D341Med (cell line): ENCODE measurements around the gene ELOVL6.
A peak's percentile ranks its signal among the peaks of the same experiment; 100 is the strongest.
"Not testable (repeated sequence)": the region's sequence is repeated elsewhere in the genome, so short reads cannot be mapped to it uniquely, and the experiment has no call there.

ENCODE experiments used
- DNase-seq: peaks from one replicate; pipeline ENCODE4 v3.0.0; 2012; ENCODE audit warnings: low spot score

Gene ELOVL6

DNA sequence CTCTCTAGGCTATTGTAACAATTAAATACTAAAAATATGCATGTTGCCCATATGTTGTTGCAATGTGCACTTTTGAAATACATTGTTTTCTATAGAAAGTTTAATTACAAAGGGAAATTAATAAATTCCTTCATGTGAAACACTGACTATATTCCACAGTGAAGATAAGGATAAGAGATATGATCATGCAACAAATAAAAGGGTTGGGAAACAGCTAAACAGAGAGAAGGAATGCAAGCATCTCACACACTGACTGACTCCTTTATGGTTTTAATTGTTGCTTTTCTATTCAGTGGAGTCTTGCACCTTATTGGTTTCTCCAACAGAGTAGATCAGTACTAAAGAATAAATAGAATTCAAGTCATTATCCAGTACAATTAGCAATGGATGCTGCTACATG lies 37.8 kb downstream of the ELOVL6 start:
- no peak for DNase-seq

DNA sequence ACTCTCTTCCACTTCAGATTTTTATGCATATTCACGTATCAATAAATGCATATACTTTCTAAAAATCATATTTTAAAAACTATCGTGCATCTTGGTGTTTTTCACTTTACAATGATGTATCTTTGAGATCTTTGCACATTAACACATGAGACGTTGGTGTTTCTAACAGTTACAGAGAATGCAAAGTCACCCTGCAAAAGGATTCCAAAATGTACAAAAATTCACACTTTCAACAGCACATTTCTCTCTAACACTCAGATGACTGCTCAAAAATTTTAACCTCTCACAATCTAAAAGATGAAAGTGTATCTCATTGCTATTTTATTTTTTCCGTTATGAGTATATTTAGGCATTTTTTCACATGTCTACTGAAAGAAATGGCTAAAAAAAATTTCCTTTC lies 38.9 kb downstream of the ELOVL6 start:
- DNase-seq: no peak

DNA sequence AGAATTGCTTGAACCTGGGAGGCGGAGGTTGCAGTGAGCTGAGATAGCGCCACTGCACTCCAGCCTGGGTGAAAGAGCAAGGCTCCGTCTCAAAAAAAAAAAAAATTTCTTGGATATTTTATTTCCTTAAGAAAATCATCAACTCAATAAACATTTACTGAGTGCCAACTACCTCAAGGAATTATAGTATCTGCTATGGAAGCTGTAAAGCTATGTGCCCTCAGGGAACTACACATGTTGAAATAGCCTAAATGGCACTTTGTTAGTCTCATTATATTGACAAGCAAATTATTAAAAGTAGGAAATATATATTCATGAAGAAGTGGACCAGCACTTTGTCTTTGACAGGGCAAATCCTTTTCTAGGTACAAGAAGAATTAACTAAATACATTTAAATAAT lies 40.8 kb downstream of the ELOVL6 start:
- no peak for DNase-seq

DNA sequence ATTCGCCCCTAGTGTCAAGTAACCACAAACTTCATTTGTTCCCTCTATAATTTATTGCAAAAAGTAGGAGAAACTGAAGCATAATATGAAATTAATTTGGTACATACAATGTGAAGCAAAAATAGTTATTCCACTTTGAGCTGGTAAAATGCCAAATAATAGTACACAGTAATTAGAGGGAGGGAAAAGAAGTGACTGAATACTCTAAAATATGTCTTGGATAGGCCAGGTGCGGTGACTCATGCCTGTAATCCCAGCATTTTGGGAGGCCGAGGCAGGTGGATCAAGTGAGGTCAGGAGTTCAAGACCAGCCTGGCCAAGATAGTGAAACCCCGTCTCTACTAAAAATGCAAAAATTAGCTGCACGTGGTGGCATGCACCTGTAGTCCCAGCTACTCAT lies 41.2 kb downstream of the ELOVL6 start:
- DNase-seq: not testable (repeated sequence)

DNA sequence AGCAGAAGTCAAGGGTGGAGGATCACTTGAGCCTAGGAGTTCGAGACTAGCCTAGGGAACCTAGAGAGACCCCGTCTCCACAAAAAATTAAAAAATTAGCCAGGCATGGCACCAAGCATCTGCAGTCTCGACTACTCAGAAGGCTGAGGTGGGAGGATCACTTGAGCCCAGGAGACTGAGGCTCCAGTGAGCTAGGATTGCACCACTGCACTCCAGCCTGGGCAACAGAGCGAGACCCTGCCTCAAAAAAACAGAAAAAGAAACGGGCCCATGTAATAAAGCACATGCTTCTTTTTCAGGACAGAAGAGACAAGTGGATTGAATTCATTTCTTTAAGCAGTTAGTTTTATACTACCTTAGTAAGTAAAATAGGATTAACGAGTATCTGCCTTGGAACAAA lies 42.0 kb downstream of the ELOVL6 start:
- DNase-seq: no peak

DNA sequence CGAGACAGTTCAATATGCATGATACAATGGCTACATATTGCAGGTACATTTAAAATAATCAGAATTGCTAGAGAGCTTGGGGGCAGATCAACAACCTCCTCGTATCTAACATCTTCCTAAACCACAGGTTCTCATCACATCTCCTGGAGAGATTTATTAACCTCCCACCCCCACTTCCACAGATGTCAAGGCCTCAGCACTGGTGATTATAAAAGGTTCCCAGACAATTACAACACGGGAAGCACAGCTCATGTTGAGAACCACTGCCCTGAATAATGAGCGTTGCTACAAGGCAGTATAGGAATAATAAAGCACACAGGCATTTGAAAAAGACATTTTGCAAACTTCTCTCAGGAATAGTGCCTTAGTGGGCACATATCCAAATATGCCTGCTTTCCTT lies 42.8 kb downstream of the ELOVL6 start:
- no peak for DNase-seq

DNA sequence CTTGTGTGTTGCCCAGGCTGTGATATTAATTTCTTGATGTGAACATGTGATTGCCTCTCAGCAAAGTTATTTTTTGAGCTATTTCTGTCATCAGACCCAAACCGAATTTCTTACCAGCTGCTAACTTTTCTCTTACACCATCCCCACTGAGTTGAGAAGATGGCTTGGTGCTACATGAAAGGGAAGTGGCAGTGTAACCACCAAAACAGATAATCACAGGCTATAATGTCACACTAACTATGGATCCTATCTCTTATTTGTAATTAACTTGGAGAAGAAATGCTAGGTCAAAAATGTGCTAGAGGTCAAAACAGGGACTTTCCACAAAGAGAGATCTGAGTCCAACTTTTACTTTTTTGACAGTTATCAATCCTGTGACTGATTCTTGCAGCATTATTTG lies 43.8 kb downstream of the ELOVL6 start:
- DNase-seq: no peak

DNA sequence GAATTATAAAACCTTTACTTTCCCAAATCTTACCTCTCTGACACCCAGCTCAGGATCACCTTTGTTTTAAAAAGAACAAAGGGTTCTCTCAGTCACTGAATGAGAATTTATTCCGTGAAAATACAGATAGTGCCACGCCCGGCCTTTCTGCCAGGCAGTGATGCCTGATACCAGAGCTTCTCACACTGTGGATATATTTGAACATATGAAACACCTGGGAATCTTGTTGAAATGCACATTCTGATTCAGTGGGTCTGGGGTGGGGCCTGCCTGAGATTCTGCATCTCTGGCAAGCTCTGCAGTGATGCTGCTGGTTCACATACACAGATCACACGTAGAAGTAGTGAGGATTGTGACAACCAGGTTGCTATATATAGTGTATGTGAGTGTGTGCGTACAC lies 46.0 kb downstream of the ELOVL6 start:
- DNase-seq: no peak

DNA sequence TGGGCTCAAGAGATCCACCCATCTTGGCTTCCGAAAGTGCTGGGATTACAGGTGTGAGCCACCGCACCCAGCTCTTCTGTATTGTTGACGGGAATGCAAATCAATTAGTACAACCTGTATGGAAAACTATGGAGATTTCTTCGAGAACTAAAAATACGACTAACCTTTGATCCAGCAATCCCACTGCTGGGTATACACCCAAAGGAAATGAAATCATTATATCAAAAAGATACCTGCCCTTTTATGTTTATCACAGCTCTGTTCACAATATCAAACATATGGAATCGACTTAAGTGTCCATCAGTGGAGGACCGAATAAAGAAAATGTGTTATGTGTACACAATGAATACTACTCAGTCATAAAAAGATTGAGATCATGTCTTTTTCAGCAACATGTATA lies 49.3 kb downstream of the ELOVL6 start:
- DNase-seq: no peak

DNA sequence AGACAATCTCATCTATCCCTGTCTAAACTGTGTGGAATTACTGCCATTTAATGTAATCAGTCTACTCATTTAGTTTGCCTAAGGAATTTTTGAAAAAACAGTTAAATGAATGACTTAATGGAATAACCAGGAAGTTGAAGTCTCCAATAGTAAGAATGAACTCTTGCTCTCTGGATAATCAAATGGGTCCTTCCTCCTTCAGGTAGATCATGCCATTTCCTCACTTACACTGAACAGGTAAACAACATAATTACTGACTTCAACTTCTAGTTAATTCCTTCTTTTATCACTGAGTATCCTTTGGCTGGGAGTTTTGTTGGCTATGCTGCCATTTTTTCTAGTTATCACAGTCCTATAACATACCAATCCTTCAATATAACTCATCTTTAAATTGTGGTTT lies 56.0 kb downstream of the ELOVL6 start:
- DNase-seq: no peak

DNA sequence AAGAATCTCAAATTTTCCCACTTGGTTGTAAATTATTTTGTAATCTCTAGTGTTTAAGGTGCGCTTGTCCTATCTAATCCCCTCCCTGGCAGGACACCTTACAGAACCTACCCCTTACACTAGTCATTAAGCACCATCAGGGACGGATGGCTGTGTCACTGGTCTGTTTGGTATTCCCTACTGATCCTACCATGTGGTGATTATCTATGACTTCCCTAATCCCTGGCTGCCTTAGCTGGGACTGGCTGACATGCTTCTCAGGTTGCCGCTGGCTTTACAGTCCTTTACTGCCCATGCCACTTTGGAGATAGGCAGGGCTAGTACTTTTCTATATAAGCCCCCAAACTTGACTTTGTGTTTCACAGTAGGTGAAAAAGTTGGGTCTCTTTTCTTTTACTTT lies 58.6 kb downstream of the ELOVL6 start:
- DNase-seq: peak; percentile 27

DNA sequence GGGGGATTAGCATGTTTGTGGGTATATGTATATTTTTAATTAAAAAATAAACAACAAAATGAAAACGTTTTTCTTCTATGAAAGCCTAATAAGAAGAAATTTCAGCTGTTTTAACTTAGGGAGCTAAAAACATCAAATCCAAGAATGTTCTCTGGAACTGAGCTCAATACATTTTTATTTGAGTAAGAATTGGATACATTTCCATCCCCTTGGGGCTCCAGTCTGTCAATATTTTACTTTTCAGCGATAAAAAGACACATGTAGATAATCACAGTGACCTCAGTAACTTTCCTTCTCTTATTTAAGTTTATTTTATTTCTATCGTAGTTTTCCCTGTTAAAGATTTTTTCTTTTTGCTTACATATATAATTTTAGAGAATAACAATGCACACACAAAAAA lies 59.3 kb downstream of the ELOVL6 start:
- no peak for DNase-seq

DNA sequence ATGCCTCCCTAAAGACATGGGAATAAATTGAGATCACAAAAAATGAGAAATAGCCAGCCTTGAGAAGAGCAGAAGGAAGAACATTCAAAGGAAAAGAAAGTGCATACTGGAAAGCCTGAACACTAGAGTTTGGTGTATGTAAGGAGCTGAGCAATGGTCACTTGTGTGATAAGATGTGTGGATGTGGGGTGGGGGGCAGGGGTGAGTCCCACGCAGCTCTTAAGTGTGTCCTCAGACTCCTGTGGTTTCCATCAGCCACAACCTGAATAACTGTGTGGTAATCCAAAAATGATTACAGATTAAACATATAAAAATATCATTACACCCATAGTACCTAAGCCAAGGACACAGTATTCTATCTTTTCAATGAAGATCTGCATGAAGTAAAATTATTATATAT lies 59.9 kb downstream of the ELOVL6 start:
- no peak for DNase-seq

DNA sequence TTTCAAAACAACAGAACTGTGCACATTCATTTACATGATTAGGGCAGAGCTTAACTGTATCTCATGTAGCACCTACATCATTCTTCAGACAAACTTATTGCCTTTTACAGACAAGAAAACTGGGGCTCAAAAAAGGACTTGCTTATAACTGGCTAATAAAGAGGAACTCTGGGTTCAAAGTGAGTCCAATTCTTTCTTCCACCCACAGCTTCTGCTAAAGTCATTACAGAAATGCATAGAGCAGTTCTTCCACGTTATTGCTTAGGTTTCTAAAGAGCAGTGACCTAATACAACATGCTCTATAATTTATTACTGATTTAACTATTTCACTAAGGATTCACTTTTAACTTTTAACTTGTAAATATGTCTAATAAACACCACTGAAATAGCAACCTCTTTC lies 60.6 kb downstream of the ELOVL6 start:
- no peak for DNase-seq

DNA sequence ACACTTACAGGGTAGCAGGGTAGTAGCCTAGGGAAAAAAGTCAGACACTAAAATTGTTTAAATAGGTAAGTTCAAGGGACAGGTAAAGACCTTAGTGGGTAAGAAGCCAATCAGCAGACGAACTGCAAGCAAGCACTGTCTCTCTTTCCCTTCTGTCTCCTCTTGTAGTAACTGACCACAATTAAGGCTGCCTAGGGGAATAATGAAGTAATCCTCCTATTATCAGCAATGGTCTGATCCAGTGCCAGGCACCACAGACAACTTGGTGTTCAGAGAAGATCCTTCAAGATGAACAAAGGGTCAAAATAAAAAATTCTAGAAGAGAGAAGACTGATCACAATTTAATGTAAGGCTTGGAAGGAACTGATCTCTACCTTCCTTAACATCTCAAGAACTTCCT lies 62.9 kb downstream of the ELOVL6 start:
- no peak for DNase-seq

DNA sequence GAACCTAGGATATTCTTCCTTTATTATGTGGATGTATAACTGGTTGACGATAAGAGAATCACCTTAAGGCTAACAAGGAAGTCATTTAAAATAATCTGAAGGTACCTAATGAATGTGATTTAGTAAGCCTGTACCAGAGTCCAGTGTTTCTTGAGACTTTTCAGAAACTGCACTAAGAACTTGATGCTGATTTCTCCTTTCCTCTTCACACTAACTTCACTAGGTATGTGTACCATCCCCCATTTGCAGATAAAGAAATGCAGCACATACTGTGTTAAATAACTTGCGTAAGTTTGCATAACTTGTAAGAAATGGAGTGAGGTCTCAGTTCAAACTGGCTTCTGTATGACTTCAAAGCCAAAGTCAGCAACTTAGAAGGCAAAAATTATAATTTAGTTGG lies 63.3 kb downstream of the ELOVL6 start:
- DNase-seq: no peak

DNA sequence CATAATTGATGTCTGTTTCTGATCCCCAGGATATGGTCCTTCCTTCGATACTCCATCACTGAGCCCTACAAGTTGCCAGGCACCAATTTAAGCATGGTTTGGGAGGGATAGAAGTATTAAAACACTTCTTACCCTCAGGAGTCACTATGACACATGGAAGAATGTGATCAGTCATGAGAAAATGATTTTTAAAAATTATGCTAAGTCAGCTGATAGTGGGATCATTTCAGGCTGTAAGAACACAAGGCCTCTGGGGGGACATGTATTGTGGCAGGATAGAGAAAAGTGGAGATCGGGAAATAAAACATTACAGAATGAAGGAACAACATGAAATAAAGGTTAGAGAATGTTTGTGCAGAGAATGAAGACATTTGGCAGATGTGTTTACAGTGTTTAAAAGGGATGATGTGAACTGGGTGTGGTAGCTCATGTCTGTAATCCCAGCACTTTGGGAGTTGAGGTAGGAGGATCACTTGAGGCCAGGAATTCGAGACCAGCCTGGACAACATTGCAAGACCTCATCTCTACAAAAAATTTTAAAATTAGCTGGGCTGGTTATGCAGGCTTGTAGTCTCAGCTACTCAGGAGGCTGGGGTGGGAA lies 64.0 kb downstream of the ELOVL6 start:
- no peak for DNase-seq

DNA sequence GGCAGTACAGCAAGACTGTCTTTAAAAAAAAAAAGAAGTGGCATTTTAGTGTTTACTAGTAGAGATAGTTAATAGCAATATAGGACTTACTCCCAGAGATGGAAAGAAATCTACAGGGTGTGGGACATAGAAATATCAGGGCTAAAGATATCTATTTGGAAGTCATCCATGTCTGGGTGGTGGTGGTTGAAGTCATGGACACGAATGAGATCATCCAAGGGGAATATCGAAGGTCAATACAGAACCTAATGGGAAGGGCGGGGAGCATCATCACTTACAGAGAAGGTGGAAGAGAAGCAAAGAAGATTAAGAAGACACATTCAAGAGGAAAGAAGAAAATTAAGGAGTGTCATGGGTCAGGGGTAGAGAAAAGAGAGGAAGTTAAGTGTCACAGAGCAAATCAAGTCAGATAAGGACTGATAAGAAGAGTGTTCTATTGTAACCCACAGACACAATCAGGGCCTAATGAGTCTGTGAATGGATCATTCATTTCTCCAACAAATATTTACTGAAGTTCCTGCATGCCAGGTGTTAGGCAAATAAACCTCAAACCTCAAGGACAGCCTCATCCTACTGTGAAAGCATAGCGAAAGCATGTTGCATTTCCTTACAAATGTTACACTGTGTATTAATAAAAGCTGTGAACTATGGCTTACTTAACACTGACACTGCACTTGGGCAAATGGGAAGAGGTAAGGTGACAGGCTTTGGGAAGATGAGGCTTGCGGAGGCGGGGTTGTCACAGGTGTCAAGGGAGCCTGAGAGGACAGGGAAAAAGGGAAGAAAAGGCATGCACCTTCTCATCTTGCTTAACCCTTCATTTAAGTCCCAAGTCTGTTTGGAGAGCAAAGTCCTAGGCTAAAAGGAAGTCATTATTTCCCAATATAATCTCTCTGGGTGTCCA lies 65.3 kb downstream of the ELOVL6 start:
- no peak for DNase-seq

DNA sequence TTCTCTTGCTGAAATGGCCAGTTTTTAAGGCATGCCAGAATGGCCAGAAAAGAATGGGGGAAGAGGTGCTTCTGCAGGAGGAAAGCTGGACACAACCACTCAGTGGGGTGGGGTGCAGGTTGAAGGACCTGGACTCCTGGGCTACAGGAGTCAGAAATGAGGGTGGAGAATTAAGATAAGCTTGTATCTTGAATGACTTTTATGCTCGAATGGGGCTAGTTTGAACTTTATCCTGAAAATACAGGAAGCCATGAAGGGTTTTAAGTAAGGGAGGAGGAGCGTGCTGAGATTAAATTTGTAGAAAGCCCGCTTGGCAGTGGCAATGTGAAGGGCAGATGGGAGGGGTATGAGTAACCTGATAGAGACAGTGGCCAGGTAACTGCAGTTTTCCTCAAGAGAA lies 66.5 kb downstream of the ELOVL6 start:
- no peak for DNase-seq

DNA sequence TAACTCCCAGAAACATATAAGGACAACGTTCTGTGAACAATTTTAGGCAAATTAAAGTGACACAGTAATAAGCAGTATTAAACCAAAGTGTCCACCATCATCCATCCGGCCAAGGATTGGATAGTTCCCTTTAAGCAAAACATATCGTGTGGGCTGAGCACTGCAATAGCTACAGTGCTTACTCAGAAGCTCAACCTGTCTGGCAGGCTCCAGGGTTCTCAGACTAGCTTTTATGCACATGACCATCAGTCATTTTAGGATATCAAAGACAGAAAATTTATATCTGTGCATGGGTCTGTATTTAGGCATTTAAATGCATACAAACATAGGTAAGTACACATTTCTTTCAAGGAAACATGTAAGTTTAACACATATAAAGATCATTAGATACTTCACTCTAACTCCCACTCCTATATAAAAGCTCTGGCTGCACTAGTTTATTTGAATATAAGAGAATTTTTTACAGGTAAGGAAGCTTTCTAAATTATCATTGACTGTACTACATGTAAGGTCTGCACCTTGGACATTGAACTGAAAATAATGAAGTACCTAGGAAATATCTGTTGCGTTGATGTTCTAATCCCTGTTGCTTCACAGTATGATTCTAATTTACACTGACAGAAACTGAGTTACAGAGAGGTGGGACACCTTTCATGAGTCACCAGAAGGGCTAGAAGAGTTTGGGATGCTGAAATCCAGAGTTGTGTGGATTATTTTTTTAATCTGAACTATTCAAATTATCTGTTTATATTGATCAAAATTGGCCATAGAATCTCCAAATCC lies 67.6 kb downstream of the ELOVL6 start:
- DNase-seq: no peak

DNA sequence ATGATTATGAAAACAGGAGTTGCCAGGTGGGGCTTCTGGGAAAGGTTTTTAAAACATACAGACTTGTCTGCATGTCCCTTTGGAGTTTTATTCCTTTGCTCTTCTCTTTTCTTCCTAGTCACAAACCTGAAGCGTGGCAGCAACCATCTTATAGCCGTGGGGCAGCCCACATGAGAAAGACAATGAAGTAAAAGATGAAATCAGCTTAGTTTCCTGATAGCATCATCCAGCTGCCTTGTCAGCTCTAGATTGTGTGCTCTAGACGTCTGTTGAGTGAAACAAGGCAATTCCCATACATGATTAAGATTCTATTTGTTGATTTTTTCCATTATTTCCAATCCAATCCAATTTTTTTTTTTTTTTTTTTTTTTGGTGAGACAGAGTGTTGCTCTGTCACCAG lies 68.9 kb downstream of the ELOVL6 start:
- DNase-seq: no peak

DNA sequence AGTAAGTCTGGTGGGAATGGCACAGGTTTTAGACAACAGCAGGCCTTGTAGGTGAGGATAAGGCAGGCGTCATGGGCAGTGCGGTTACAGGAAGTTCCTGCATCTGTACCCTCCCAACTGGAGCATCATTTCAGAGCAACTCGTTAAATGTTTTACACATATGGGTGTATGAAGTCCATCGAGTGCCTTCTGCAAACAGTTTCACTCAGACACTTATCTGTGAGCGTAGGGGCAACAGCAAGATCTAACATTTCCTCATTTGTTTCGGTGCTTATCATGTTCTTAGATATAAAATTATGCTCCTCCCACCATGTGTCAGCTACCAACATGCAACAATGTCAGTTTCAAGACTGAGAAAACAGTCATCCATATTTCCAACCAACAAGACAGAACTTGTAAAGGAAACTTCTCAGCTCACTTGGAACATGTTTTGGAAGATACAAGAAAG lies 69.9 kb downstream of the ELOVL6 start:
- DNase-seq: no peak

DNA sequence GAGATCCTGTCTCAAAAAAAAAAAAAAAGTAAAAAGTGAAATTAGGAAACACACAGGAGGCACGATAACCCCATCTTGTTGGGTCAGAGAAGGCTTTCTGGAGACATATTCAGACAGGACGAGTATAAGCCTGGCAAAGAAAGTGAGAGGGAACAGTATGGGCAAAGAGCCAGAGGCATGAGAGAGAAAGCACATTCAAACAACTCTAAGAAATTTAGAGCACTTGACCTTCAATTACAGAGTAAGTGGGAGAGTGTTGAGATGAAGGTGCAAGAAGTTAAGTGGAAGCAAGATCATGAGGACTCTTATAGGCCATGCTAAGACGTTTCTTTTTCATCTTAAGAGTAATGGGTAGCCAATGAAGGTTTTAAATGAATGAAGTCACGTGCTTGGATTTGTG lies 70.4 kb downstream of the ELOVL6 start:
- no peak for DNase-seq
